Measurements from ENCODE around the gene CHST13.

Gene CHST13

GRCh38 chr3:126511291-126511690, 12.7 kb upstream of the CHST13 start:
- no peak for DNase-seq

- DNase-seq = no peak
These were observed 11.9 kb upstream of the CHST13 start for GRCh38 chr3:126512026-126512425.

GRCh38 chr3:126512916-126513650, 10.9 kb upstream of the CHST13 start:
- DNase-seq = no peak

GRCh38 chr3:126514161-126514560, 9.8 kb upstream of the CHST13 start:
- DNase-seq = no peak

- DNase-seq = no peak
These were observed 8.8 kb upstream of the CHST13 start for GRCh38 chr3:126515066-126515706.

GRCh38 chr3:126516152-126516935, 7.6 kb upstream of the CHST13 start:
- no peak for DNase-seq

- no peak for DNase-seq
These were observed 7.0 kb upstream of the CHST13 start for GRCh38 chr3:126516936-126517290.

- DNase-seq = no peak
These were observed 6.5 kb upstream of the CHST13 start, which contains the start of gene UROC1 for GRCh38 chr3:126517291-126517951. TSS of gene UROC1 (minus strand) at chr3:126517773. CDS start at chr3:126517719, 54 bp downstream.

GRCh38 chr3:126517986-126518778, 5.8 kb upstream of the CHST13 start:
- no peak for DNase-seq

- DNase-seq = no peak
These were observed 5.2 kb upstream of the CHST13 start for GRCh38 chr3:126518779-126519177.

GRCh38 chr3:126519506-126520455, 4.2 kb upstream of the CHST13 start:
- DNase-seq = no peak

- peak; percentile 24 for DNase-seq
These were observed 2.6 kb upstream of the CHST13 start for GRCh38 chr3:126521122-126521891.

- peak; percentile 76 for DNase-seq
These were observed 1.6 kb upstream of the CHST13 start for GRCh38 chr3:126522363-126522788.

- DNase-seq = no peak
These were observed 554 bp downstream of the CHST13 start for GRCh38 chr3:126524429-126524988.

GRCh38 chr3:126525091-126525852, 1.3 kb downstream of the CHST13 start:
- DNase-seq = no peak

- no peak for DNase-seq
These were observed 2.1 kb downstream of the CHST13 start for GRCh38 chr3:126525853-126526667.

- DNase-seq = no peak
These were observed 2.7 kb downstream of the CHST13 start for GRCh38 chr3:126526668-126527005.

GRCh38 chr3:126527006-126527405, 3.1 kb downstream of the CHST13 start:
- no peak for DNase-seq
